GM21423 (cell line): ENCODE results near the gene TENT5A.

Source experiments
- ATAC-seq: cut with Tn5 transposase; IDR thresholded peaks from one replicate; pipeline ENCODE4 v1.9.1; 2021; ENCODE audit warnings: mild to moderate bottlenecking, moderate library complexity; ENCODE audit not compliant: unreplicated experiment

Gene TENT5A

DNA sequence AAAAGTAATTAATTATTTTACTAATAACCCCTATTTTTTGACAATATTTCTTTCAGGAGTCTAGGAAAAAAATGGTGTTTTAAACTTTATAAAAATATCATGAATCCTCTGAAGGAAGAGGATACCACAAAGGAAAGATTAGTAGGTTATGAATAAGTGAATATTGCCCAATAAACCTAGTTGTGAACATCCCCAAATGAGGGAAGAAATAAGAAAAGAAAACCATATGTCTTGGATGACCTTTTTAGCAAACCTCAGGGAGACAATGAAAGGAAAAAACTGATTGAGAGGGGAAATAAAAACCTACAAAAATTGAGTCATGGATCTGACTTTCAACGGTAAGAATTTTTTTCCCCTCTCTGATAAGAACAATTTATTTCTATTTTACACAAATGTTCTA lies 34.4 kb downstream of the TENT5A start:
- ATAC-seq: no peak

DNA sequence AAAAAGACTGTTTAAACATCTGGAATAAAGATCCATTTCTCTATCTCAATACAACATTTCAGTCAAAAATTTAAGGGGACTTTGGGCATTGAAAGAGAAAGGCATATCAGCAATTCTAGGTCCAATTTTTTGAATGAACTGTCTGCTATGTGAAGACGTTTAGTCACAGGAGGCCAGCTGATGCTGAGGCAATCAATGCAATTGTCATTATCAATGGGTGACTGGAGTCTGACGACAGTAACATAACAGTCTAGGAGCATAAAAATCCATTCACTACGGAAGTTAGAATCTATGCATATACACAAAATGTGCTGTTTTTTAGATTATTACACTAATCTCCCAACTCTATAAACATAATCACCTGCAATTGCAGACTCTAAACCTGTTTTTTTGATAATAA lies 37.8 kb downstream of the TENT5A start:
- no peak for ATAC-seq

DNA sequence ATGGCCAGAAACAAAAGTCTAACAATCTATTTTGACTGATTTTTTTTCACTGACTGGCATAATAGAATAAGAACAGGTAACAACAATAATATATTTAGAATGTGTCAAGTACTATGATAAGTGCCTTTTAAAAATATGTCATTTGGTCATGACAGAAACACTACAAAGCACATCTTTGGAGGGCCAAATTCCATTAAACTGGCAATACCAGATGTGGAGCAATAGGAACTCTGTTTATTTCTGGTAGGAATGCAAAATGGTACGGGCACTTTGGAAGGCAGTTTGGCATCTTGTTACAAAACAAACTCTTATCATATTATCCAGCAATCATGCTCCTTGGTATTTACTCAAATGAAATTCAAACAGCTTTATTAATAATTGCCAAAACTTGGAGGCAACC lies 39.3 kb downstream of the TENT5A start:
- no peak for ATAC-seq

DNA sequence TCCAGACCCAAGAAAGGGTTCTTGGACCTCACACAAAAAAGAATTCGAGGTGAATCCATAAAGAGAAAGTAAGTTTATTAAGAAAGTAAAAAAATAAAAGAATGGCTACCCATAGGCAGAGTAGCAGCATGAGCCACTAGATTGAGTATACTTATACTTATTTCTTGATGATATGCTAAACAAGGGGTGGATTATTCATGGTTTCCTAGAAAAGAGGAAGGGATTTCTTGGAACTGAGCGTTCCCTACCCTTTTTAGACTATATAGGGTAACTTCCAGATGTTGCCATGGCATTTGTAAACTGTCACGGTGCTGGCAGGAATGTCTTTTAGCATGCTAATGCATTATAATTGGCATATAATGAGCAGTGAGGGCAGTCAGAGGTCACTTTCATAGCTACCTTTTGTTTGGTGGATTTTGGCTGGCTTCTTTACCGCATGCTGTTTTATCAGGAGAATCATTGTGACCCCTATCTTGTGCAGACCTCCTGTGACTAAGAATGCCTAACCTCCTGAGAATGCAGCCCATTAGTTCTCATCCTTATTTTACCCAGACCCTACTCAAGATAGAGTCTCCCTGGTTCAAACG lies 44.3 kb downstream of the TENT5A start:
- ATAC-seq: no peak

DNA sequence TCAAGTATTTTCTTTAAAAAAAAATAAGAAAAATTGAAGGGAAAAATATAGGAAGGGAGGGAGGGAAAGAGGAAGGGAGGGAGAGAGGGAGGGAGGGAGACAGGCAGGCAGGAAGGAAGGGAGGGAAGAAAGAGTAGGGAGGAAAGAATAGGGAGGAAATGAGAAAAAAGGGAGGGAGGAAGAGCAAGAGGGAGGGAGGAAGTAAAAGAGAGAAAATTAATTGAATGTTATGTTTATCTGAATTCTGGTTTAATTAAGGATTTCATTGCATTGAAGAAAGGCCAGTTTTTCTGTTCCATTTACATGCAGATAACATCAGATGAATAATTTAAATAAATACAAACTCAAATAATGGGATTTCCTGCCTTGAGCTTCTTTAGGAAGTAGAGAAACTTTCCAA lies 47.8 kb downstream of the TENT5A start:
- no peak for ATAC-seq

DNA sequence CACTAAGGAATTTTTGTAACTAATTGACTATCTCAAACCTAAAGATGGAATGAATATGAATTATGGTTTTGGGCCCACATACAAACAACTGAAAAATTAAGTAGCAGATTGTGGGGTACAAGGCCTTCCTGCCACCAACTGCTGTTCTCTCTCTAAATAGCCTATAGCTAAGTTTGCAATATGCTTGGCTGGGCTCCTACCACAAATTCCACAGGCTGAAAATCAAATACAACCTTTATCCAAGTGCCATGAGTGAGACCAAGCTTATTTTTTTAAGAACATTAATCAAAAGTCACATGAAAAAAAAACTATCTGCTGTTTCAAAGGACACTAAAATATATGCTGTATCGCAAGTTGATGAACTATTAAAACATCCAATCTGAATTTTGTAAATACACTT lies 52.1 kb downstream of the TENT5A start:
- no peak for ATAC-seq

DNA sequence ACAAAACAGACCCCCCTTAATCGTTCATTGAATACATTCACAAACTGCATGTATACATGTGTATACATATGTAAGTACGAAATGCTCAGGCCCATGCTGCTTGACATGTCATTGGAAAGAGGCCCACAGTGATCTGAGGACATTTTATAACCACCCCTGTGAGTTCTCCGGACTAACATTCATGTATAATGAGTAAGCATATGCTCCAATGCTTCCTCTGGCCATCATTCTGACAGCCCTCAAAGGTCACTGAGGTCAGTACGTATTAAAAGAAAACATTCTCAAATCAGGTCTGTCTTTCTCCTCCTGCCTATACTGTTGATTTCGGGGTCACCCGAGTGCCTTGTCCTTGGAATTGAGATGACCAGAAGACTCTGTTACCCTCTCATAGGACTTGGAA lies 54.9 kb downstream of the TENT5A start:
- ATAC-seq: no peak

DNA sequence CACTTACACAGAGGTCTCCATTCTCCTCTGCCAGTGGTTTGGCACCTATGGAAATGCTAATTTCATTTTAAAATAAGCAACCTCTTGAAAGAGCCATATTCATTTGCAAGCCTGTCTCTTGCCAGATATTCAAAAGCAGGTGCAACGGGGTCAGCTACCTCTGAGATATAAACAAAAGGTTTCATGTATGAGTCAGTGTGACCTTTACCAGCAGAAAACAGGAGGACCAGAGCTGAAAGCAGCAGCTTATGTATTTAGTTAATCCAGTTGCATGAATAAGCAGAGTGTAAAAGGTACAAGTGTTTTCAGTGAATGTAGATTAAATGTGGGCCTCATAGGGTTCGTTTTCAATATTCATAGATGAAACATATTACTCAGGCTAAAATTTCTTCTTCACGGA lies 56.0 kb downstream of the TENT5A start:
- no peak for ATAC-seq
